Left forelimb (tissue), 1 donor: ENCODE data around the gene MOSPD2.

Source experiments
- DNase-seq: peaks from one replicate; pipeline ENCODE4 v3.0.0-alpha.2; 2018; ENCODE audit warnings: low spot score

The MOSPD2 gene

DNA sequence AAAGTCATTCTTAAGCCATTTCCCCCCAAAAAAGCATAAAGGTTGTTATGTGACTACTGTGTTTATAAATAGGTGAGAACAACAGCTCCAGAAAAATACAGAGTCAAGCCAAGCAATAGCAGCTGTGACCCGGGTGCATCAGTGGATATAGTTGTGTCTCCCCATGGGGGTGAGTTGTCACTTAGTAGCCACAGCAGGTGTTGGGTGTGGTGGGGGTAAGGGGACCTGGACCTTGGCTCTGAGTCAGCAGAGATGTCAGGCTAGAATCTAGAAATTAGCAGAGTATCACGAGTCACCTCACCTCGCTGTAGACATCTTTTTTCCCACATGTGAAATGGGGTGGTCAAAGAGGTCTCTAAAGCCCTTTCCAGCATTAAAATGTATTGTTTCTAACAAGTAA lies 42.4 kb downstream of the MOSPD2 start:
- no peak for DNase-seq

DNA sequence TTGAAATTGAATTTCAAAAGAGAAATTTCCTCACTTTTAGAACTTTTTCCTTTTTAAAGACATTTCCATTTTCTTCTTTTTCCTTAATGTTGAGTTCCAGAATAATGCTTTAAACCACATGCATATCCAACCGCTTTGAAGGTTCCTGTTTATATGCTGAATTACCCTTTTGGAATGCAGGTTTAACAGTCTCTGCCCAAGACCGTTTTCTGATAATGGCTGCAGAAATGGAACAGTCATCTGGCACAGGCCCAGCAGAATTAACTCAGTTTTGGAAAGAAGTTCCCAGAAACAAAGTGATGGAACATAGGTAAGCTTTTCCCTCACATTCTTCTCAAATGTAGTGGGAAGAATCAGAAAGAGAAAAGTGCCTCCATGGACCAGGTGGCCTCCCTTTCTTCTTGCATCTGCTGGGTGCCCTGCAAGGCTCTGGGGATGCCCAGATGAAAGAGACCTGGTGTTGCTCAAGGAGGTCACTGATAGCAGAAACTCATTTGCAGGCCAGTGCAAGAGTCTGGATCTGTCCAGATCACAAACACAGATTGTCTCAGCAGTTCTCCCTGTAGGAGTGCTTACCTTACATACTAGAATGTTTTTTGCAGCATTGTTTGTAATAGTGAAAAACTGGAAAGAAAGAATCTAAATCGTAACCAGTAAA lies 42.9 kb downstream of the MOSPD2 start:
- no peak for DNase-seq

DNA sequence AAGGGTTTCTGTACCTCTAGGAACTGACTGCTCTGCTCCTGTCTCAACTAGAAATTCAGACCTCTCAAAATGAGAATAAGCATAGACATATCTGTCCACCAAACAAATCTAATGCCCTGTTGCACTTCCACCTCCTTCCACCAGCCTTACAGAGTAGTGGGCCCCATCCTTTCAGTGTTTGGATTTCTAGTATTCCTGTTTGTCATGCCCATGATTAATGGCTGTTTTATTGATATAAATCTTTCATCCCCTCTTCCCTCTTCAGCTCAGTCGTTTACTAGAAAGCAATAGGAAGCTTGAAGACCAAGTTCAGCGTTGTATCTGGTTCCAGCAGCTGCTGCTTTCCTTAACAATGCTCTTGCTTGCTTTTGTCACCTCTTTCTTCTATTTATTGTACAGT lies 46.2 kb downstream of the MOSPD2 start:
- DNase-seq: no peak

DNA sequence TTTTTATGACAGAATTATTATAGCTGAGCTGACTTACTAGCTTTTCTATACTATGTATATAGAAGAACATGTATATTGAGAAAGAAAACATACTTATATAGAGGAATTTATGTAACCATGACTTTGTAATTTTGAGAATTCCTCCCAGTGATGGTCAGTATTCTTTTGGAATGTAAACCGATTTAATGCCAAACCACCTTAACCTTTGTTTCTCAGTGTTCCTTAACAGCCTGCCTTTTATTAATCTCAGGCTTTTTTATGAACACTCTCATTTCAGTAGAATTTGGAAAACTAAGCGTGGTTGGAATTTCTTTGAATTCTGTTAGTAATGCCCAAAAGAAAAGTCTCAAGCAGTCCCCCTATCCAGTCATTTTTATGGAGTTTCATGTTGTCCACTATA lies 47.0 kb downstream of the MOSPD2 start:
- no peak for DNase-seq

DNA sequence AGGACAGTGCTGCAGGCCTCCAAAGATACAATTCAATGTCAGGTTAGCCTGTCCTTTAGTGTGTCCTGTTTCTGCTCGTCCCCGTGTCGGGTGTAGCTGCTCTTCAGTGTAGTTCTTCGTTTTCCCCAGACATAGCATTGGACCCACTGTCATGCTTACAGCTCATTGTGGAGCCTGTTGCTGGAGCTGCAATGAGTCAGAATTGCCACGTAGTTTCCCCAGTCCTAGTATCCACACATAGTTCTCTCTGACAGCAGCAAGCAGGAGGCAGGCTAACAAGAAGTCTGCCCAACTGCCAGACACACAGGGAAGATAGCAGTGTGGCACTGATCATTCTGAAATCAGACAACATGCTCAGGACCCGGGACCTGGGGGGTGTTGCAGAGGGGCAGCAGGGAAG lies 49.2 kb downstream of the MOSPD2 start:
- DNase-seq: no peak

DNA sequence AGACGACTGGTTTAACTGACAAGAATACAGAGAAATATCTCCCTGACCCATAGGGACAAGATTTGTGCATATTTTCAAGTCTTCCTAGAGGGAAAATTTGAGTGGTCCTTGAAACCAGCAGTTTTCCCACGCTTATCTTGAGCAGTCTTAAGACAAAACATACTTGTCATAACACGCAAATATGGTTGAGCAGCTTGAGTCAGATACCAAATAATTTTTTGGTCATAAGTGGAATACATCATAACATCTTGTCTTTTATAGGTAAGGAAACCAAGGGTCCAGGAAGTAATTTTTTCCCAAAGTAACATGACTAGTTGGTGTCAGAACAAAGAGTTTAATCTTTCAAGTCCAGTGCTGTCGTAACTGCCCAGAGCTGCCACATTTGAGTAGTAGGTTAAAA lies 50.5 kb downstream of the MOSPD2 start:
- no peak for DNase-seq

DNA sequence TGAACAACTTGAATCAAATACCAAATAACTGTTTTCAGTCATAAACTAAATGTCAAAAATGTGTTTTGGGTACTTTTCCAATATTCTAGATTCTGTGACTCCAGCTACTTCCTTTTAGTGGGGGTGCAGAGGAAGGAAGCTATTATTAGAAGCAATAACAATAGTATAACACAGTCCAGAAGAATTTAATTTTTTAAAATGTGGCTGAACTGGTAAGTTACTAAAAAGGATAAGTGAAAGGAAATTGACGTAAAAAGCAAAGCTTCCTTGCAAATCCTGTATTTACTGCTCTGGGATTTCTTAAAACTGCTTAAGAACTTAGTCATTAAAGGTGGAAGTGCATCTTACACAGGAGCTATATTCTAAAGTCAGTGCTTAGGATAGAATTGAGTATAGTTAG lies 53.2 kb downstream of the MOSPD2 start:
- DNase-seq: no peak

DNA sequence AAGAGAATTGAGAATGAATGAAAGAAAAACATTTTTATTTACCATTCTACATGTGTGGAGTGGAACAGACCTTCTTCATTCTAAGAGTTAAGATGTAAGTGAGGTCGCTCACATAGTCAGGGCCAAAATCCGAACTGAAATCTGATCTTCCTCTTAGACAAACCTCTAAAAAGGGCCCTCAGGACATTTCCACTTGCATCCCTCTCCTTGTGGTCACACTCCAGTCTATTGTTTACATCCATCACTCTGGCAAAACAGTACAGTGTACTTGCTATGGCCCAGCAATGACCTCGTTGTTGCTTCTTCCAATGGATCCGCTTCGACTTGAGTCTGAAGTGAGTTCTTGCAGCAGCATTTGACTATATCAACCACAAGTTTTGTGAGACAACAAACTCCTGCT lies 54.2 kb downstream of the MOSPD2 start:
- DNase-seq: no peak

DNA sequence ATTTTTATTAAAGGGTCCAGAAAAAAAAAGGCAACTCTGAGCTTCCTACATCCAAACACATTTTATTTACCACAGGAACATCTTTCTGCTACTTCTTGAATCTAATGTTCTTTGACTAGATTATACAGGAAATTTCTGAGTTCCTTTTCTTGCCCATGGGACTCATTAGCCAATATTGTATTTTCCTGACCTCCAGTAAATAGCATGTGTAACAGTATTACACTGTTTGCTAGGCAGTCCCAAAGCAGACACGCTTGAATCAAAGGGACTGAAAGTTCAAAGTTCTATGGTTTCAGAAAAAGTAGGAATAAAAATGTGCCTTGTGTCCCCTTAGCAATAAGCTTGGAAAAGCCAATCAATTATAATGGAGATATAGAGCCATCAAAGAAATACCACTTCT lies 57.4 kb downstream of the MOSPD2 start:
- no peak for DNase-seq

DNA sequence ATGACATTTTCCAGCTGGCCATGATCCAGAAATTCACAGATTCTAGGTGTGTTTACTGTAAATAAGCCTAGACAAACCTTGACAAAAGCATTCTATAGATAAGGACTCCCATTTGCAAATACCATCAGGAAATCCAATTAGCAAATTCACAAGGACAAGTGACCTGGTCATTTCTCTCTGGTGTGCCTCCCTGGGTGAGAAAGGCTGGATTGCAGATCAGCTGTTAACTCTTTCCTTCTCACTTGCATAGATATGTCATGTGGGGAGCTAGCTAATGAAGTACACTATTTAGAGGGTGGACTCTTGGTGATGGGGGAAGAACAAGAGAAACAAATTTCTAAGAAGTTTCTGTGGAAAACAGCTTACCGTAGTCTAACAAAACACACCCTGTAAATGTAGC lies 58.9 kb downstream of the MOSPD2 start:
- DNase-seq: no peak

DNA sequence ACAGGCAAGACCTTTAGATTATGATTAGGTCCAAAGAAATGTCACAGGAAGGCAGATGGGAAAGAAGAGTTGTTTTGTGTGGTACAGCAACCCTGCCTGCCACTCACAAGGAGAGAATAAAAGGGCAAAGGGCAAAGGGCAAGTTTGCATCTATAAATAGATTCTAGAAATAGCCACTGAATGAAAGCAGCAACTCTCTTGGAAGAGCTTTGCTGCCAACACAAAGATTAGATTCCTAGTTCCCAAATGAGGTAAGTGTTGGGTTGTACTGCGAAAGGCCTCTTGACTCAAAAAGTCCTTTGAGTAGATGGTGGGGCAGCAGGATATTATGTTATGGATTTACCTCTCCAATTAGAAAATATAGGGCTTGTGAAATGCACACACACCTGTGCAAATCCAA lies 61.2 kb downstream of the MOSPD2 start:
- no peak for DNase-seq

DNA sequence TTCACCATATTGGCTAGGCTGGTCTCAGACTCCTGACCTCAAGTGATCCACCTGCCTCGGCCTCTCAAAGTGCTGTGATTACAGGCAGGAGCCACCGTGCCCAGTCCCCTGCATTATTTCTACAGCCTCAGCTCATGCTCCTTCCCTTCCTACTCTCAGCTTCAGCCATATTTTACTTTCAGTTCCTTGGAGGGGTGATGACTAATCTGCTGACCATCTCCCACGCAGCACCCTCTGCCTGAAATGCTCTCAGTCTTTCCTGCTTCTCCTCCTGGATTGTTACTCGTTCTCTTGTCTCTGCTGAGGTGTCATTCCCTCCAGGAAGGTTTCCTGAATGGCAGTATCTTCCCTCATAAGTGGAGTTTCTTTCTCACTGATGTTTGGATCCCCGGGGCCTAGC lies 63.3 kb downstream of the MOSPD2 start:
- no peak for DNase-seq

DNA sequence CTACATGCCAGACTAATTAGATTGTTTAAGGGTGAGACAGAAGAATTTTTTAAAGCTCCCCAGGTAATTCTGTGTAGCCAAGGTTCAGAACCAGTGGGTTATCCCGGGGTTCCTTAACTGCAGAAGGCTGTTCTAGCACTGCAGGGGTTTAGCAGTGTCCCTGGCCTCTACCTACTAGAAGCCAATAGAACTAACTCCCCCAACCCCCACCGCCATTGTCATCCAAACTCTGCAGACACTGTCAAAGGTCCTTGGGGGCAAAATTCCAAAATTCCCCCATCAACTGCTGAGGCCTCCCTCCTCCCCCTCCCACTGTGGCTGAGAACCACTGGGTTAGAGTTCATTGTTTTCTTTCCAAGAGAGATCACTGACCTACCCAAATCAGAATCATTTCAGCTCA lies 66.4 kb downstream of the MOSPD2 start:
- DNase-seq: no peak

DNA sequence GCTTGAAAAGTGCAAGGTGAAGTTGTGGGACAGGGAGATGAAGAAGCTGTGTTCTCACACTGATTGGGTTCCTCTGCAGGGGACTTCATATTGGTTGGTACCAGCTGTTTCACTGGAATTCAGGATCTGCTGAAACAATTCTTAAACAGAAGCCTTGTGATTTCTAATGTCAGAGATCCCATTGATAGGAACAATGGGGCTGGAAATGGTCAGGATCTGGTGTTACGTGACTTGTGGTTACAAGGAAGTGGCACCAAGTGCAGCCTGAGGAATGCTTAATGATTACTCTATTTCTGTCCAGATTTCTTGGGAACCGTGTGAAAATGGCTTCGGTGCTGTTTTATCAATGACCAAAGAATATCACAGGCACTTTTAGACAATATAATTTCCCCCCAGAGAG lies 68.1 kb downstream of the MOSPD2 start:
- DNase-seq: no peak

DNA sequence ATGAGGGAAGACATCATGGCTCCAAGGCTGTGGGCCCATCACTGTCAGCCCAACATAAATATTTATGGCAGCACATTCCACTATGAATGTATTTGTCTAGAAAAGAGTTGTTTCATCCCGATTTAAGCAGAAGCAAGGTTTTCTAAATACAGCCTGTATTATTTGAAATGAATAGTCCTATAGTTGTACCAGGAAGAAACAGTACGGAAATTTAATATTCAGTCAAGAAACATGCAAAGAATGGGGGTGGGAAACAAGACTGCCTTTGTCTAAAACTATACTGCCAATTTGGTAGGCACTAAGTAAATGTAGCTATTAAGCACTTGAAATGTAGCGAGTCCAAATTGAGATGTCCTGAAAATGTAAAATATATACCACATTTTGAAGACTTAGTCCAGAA lies 69.1 kb downstream of the MOSPD2 start:
- no peak for DNase-seq

DNA sequence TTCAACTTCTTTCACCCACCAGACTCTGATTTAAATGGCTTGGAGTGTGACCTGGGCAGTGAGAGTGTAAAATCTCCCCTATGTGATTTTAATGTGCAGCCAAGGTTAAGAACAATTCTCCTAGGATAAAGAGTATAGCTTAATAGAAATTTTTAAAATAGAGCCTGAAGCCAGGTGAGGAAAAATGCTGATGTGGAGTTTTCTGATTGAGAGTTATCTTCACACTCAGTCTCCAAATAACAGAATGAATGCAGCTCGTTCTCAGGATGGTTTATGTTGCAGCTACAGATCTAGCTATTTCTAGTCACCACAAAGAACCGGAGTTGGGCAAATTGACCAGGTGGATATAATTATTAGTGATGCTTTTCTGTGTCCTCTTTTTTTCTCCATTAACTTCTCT lies 70.7 kb downstream of the MOSPD2 start:
- no peak for DNase-seq

DNA sequence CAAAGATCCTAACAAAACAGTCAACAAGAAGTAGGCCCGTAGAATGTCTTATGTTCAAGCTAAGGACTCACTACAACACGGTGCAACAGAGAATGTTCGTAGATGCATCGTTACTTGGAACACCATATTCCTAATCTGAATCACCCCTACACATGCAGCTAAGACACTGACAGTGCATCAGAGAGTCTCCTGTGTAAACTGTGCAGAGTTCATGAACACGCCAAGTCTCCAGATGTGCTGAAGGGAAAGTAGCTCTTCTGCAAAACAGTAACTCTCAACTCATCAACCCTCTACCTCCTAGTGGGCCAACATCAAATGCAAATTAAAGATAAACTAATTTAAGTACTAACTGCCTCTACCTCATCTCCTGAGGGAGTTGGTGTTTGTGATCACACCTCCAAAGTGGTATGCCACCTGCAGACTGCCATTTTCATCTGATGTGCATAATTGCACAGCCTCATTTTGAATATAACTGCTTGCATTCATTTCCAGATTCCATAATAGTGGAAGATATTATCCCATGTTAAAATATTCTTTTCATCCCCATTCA lies 73.5 kb downstream of the MOSPD2 start:
- no peak for DNase-seq

DNA sequence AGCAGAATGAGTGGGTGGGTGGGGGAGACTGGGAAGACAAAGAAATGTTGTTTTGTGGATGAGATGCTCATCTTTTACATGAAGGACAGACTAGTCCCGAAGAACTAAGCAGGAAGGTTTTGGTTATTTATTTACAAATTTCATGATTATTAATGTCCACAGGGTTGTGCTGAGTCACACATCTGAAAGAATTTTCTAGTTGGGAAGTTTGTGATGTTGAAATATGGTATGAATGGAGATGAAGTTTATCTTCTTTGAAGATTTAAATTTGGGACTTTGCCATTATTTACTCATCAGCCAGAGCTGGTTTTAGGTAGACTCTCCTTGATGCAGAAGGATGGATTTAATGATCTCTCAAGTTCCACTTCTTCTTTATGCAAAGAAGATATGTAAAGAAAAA lies 75.5 kb downstream of the MOSPD2 start:
- no peak for DNase-seq

DNA sequence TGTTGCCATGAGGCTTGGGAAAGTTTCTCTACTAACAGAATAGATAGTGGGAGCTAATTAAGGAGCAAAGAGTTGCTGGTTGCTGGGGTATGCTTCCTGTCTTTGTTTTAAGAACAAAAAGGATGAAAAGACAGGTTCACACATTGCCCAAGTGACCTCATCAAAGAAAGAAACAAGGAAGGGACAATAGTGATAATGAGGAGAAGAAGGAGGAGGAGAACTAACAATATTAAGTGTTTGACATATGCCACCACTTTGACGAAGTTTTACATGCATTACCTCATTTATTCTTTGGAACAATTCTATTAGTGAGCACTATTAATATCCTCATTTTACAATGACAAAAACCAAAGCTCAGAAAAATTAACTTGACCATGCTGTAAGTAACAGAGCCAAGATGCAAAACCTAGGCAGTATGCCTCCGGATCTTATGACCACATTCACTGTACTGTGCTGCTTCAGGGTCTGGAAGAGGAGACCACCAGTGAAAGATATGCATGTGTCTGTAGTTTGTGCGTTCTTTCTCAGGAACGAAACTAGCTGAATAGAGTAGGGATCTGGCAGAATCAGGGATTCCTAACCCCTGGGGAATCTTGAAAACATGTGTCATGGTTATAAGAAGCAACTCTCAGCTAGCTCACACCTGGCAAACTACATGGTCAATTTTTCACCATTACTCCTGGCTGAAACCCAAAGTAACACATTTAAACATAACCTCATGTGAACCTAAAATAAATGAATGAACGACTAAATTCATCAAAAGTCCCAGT lies 83.8 kb downstream of the MOSPD2 start:
- no peak for DNase-seq

DNA sequence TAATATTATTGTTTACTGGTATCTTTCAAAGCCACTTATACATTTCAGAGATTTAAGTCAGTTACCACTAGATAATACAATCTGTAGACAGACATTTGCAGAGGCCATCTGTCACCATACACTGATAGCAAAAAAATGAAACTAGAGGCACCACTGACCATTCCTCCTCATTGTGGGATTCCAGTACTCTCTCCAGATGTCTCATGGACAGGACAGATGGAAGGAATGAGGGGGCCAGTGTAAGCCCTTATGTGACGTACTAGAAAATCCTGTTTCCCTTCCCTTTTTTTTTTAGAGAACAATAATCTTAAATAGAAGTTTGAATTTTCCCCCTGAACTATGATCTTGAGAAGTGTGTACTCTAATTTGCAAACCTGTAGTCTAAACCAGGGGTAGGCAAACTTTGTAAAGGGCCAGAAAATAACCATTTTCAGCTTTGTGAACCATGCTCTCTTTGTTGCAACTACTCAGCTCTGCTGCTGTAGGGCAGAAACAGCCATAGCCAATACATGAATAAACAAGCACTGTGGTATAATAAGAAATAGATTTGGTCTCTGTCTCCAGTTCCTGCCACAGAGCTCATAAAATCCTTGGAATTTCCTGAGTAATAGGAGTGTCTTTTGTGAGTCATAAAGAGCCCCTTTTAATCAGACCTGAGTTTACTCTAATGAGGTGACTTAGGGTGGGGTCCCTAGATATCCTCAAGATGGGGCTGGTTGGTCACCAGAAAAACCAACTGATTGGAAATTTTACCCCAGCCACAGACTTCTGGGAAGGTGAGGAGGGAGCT lies 90.4 kb downstream of the MOSPD2 start:
- no peak for DNase-seq

DNA sequence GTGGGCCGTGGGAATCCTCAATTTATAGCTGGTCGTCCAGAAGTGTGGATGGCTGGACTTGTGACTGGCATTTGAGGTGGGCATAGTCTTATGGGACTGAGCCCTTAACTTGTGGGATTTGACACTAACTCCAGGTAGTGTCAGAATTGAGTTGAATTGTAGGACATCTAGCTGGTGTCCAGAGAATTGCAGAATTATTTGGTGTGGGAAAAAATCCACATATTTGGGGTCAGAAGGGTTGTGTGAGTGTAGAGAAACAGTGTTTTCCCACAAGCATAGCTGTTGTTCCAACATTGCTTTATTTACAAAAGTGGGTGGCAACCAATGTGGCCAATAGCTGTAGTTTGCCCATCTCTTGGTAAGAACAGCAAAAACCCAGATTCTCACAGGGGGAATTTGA lies 91.3 kb downstream of the MOSPD2 start:
- no peak for DNase-seq
